Ammon's horn (tissue), 1 donor: ENCODE results near the gene NAA60.
"Not testable (repeated sequence)": the region's sequence is repeated elsewhere in the genome, so short reads cannot be mapped to it uniquely, and the experiment has no call there.

Experiments
- DNase-seq: peaks from one replicate; pipeline ENCODE4 v3.0.0-alpha.2; 2016; ENCODE audit warnings: low spot score

Gene NAA60

GRCh38 chr16:3484318-3485096 is 41.0 kb downstream of the NAA60 start:
- peak; percentile 40 for DNase-seq

- DNase-seq: no peak
These were observed 41.7 kb downstream of the NAA60 start for GRCh38 chr16:3485097-3485745.

GRCh38 chr16:3485821-3486505 is 42.5 kb downstream of the NAA60 start:
- DNase-seq: no peak

GRCh38 chr16:3486506-3487215 is 43.2 kb downstream of the NAA60 start:
- no peak for DNase-seq

GRCh38 chr16:3487521-3488410 is 44.3 kb downstream of the NAA60 start:
- no peak for DNase-seq

- DNase-seq: no peak
These were observed 45.3 kb downstream of the NAA60 start for GRCh38 chr16:3488801-3489200.

- DNase-seq: no peak
These were observed 47.6 kb downstream of the NAA60 start for GRCh38 chr16:3490911-3491629.

GRCh38 chr16:3492356-3492755 is 48.9 kb downstream of the NAA60 start:
- DNase-seq: no peak

GRCh38 chr16:3494386-3494973 is 51.0 kb downstream of the NAA60 start:
- no peak for DNase-seq

- DNase-seq: no peak
These were observed 51.7 kb downstream of the NAA60 start, which contains the start of gene C16orf90 for GRCh38 chr16:3495176-3495575. Gene C16orf90, minus strand, starts transcription at chr16:3495489. Its CDS starts 68 bp downstream, at chr16:3495421.

- DNase-seq: no peak
These were observed 52.9 kb downstream of the NAA60 start for GRCh38 chr16:3496386-3496785.

GRCh38 chr16:3497771-3498170 is 54.3 kb downstream of the NAA60 start:
- no peak for DNase-seq

GRCh38 chr16:3498988-3499387 is 55.5 kb downstream of the NAA60 start:
- DNase-seq: no peak

GRCh38 chr16:3501412-3501761 is 57.9 kb downstream of the NAA60 start:
- not testable (repeated sequence) for DNase-seq

- DNase-seq: no peak
These were observed 58.4 kb downstream of the NAA60 start for GRCh38 chr16:3501783-3502400.

- DNase-seq: no peak
These were observed 60.0 kb downstream of the NAA60 start for GRCh38 chr16:3503523-3503922.

- no peak for DNase-seq
These were observed 65.3 kb downstream of the NAA60 start for GRCh38 chr16:3508736-3509135.

- DNase-seq: no peak
These were observed 66.0 kb downstream of the NAA60 start for GRCh38 chr16:3509470-3509928.

- no peak for DNase-seq
These were observed 66.9 kb downstream of the NAA60 start for GRCh38 chr16:3510416-3510815.
